Activated T-cell treated with anti-CD3 and anti-CD28 coated beads, Interleukin-2, amount 50 U/mL, for 72 hours (primary cell): Measurements from ENCODE around the gene SH3RF3. TPM values are rescaled to one million over a fixed set of nuclear protein-coding genes. Genes with fewer than 3 reads are reported as not detected.

Source experiments
- ATAC-seq, 2 donors: fragments of 150-1000 bp; cut with Tn5 transposase; replicated peaks in 1 of 2; 2 replicates each; pipeline ENCODE4 v1.10.0; 2021; ENCODE audit warnings: moderate library complexity in 2 of 2, mild to moderate bottlenecking in 1 of 2
- DNase-seq, 2 donors: peaks; one replicate each; pipeline ENCODE4 v3.0.0; 2021 to 2022; ENCODE audit warnings: mixed read lengths in 1 of 2
- H3K27ac Mint-ChIP-seq: one replicate; pipeline ENCODE4 v1.8.0; 2022; ENCODE audit warnings: mild to moderate bottlenecking, moderate library complexity, mixed read lengths
- H3K27me3 Mint-ChIP-seq: one replicate; pipeline ENCODE4 v1.8.0; 2022; ENCODE audit warnings: low read depth, mixed read lengths
- H3K36me3 Mint-ChIP-seq, 2 donors: one replicate each; pipeline ENCODE4 v1.8.0; 2022; ENCODE audit warnings: mixed read lengths in 2 of 2, mild to moderate bottlenecking in 1 of 2; ENCODE audit not compliant: insufficient read depth in 2 of 2
- H3K4me1 Mint-ChIP-seq: one replicate; pipeline ENCODE4 v1.8.0; 2022; ENCODE audit warnings: low read depth, mixed read lengths
- H3K4me3 Mint-ChIP-seq, 2 donors: one replicate each; pipeline ENCODE4 v1.8.0; 2022; ENCODE audit warnings: mild to moderate bottlenecking in 2 of 2, mixed read lengths in 2 of 2, moderate library complexity in 2 of 2
- H3K9me3 Mint-ChIP-seq, 2 donors: one replicate each; pipeline ENCODE4 v1.8.0; 2022; ENCODE audit warnings: mixed read lengths in 2 of 2
- total RNA-seq, 2 donors: library from RNA; stranded (reverse); gene quantifications; one replicate each; pipeline ENCODE4 v1.2.3, GENCODE V29; 2022

The SH3RF3 gene
- total RNA-seq, 2 donors from 2014 or later: 1.0 to 1.2 TPM

- no peak overlapping the region for H3K27ac Mint-ChIP-seq
- DNase-seq (no peak), ATAC-seq (no peak)
Measured at GRCh38 chr2:109210431-109211200, 81.6 kb downstream of the SH3RF3 start.

GRCh38 chr2:109211315-109211714, 82.3 kb downstream of the SH3RF3 start:
- H3K4me3 Mint-ChIP-seq: no peak overlapping the region
- peaks cover 53% of the 10 kb centered on the region for H3K4me1 Mint-ChIP-seq
- H3K9me3 Mint-ChIP-seq: no peaks in the 10 kb centered on the region
- no peak for DNase-seq
- H3K36me3 Mint-ChIP-seq: no peaks in the 10 kb centered on the region
- H3K27me3 Mint-ChIP-seq: peaks cover 94% of the 10 kb centered on the region
- no peak for ATAC-seq
- H3K27ac Mint-ChIP-seq: no peak overlapping the region

More at GRCh38 chr2:109210431-109211200, 81.6 kb downstream of the SH3RF3 start:
- H3K36me3 Mint-ChIP-seq: no peaks in the 10 kb centered on the region
- H3K4me3 Mint-ChIP-seq: no peak overlapping the region
- H3K4me1 Mint-ChIP-seq: peaks cover 46% of the 10 kb centered on the region
- no peaks in the 10 kb centered on the region for H3K9me3 Mint-ChIP-seq
- H3K27me3 Mint-ChIP-seq: peaks cover 87% of the 10 kb centered on the region

DNA sequence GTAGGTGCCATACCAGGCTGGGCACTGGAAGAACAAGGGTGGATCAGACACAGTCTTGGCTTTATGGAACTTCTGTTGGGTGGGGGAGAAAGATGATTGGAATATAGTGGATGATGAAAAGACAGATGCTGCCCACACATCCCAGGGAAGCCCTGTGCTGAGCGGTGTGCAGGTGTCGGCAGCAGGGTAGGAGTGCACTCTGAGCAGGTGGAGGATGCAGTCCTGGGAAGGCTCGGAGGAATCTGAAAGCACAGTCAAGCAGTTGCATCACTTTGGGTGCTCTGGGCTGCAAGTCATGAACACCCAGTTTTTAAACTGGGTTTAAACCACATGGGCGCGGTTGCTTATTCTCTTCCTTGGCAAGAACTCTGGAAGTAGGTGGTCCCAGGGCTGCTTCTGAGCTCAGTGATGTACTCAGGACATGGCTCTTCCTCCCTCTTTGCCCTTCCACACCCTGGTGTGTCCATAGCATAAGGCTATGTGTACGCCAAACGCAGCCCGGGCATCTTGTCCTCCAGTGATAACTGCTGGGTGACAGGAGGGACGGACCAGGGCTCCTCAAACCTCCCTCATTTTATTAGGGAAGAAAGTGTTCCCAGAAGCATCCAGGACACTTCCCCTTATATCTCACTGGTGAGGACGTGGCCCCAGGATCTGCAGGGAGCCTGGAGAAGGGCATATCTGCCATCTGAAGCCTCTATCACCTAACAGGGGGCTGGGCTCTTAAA, 84.0 kb downstream of the SH3RF3 start:
- no peak for ATAC-seq
- peaks cover 0 to 4% of the 10 kb centered on the region in 2 donors for H3K36me3 Mint-ChIP-seq
- DNase-seq: no peak
- H3K27ac Mint-ChIP-seq: no peak overlapping the region
- peak overlapping the region; percentile 78 to 87 for H3K4me3 Mint-ChIP-seq
- H3K4me1 Mint-ChIP-seq: peaks cover 70% of the 10 kb centered on the region
- no peaks in the 10 kb centered on the region for H3K9me3 Mint-ChIP-seq
- peaks cover 98% of the 10 kb centered on the region for H3K27me3 Mint-ChIP-seq

DNA sequence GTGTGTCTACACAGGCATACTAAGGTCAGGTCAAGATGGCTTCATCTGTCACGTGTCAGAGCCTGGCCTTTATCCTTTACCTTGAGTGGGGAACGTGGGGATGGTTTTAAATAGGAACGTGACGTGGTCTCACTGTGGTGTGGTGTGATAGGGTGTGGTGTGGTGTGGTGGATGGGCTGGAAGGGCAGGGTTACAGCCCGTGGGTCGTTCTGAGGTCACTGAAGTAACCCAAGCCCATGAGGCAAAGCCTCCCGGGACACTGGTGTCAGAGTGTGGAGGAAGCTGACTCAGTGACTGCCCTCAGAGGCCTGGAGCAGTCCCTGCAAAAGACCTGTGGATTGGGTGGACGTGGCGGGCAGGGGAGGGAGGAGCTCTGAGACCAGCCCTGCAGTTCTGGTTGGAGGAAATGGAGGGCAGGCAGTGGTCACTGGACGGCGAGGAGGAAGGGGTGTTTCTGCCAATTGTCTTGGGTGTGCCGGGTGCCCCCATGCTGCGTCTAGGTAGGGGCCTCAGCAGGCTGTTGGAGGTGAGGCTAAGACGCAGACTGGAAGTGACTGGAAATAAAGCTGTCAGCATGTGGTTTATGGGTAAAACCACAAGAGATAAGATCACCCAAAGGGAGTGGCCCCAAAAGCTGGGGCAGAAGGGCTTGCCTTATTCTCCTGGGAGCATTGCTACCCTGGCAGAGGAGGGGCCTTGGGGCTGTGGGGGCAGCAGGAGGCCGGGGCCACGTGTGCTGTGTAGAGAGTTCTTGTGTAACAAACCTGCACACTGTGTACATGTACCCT, 84.8 kb downstream of the SH3RF3 start:
- Mint-ChIP-seq H3K4me1 (peaks cover 79% of the 10 kb centered on the region), H3K4me3 (peak overlapping the region; percentile 78 to 87), H3K36me3 (peaks cover 0 to 4% of the 10 kb centered on the region in 2 donors), H3K9me3 (no peaks in the 10 kb centered on the region), H3K27me3 (peaks cover 97% of the 10 kb centered on the region), H3K27ac (peak overlapping the region; percentile 58)
- ATAC-seq (peak; percentile 80 to 83), DNase-seq (peak; percentile 76)

GRCh38 chr2:109214651-109215371, 85.8 kb downstream of the SH3RF3 start:
- DNase-seq (peak; percentile 21 to 36), ATAC-seq (peak; percentile 21 to 29)
- Mint-ChIP-seq H3K27ac (peak overlapping the region; percentile 58), H3K4me1 (peaks cover 81% of the 10 kb centered on the region), H3K4me3 (peak overlapping the region; percentile 78 to 87), H3K27me3 (peaks cover 99% of the 10 kb centered on the region), H3K36me3 (peaks cover 0 to 4% of the 10 kb centered on the region in 2 donors), H3K9me3 (no peaks in the 10 kb centered on the region)

DNA sequence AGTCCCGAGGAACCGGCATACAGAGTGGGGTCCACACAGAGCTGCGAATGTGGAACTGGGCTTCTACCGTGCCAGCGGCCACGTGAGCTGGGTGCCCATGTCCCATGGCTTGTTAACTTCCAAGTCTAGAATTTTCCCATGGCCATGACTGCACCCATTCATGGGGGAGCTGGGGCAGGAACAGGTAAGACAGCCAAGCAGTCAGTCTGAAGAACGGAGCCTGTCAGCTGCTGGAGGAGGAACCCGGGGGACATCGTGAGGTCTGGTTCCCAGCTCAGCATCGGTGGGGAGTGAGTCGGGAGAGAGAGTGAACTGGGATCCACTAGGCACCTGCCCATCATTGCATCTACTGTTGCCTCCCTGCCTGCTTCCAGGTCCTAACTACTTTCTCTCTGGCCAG, 86.9 kb downstream of the SH3RF3 start:
- Mint-ChIP-seq H3K36me3 (peaks cover 0 to 4% of the 10 kb centered on the region in 2 donors), H3K27ac (no peak overlapping the region), H3K27me3 (peaks cover 91% of the 10 kb centered on the region), H3K4me3 (peak overlapping the region in 1 of 2 donors; percentile 87), H3K9me3 (no peaks in the 10 kb centered on the region), H3K4me1 (peaks cover 70% of the 10 kb centered on the region)
- ATAC-seq: no peak
- no peak for DNase-seq

GRCh38 chr2:109216332-109216731, 87.3 kb downstream of the SH3RF3 start:
- peaks cover 86% of the 10 kb centered on the region for H3K27me3 Mint-ChIP-seq
- H3K4me3 Mint-ChIP-seq: no peak overlapping the region
- DNase-seq (no peak), ATAC-seq (no peak)
- H3K9me3 Mint-ChIP-seq: no peaks in the 10 kb centered on the region
- peaks cover 0 to 4% of the 10 kb centered on the region in 2 donors for H3K36me3 Mint-ChIP-seq
- no peak overlapping the region for H3K27ac Mint-ChIP-seq
- peaks cover 66% of the 10 kb centered on the region for H3K4me1 Mint-ChIP-seq

DNA sequence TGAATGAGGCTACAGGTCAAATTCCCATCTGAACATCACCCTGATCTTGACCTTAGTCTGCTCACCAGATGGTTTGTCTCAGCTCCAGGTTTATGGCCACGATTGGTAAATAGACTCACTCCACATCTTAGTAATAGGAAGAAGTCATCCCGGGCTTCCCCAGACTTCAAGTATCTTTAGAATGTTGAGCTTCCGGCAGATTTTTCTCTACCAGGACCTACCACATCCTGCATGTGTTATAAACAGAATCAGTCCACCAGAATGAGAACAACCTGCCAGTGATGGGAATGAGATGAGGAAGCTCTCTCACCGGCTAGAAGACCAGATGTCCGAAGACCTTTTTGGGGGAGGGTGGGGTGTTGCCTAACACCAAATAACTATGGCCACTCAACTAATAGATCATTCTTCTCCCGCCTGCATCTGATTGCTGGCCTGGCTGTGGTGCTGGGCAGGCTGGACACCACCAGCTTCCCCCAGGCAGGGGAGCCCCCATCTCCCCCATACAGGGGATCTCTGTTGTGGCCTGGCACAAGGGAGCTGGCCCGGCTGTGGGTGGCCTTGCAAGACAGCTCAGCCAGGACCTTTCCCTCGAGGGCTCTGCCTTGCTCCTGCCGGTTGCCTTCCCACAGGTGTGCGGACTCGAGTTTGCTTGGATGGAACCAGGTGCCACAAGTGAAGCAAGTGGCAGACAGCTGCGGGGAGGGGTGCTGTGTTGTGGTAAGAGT, 88.5 kb downstream of the SH3RF3 start:
- DNase-seq: peak; percentile 20 to 25
- Mint-ChIP-seq H3K36me3 (peaks cover 0 to 4% of the 10 kb centered on the region in 2 donors), H3K9me3 (no peaks in the 10 kb centered on the region), H3K4me1 (peaks cover 66% of the 10 kb centered on the region), H3K4me3 (peak overlapping the region; percentile 64 to 70), H3K27me3 (peaks cover 74% of the 10 kb centered on the region), H3K27ac (peak overlapping the region; percentile 45)
- ATAC-seq: peak in 1 of 2 donors; percentile 8

- peaks cover 0 to 4% of the 10 kb centered on the region in 2 donors for H3K36me3 Mint-ChIP-seq
- ATAC-seq: no peak
- peak overlapping the region; percentile 27 for H3K27ac Mint-ChIP-seq
- peaks cover 67% of the 10 kb centered on the region for H3K27me3 Mint-ChIP-seq
- H3K9me3 Mint-ChIP-seq: no peaks in the 10 kb centered on the region
- H3K4me1 Mint-ChIP-seq: peaks cover 58% of the 10 kb centered on the region
- DNase-seq: no peak
- H3K4me3 Mint-ChIP-seq: peak overlapping the region; percentile 21 to 70
Measured at GRCh38 chr2:109218087-109218791, 89.2 kb downstream of the SH3RF3 start.

- no peak for DNase-seq
- peak overlapping the region; percentile 27 for H3K27ac Mint-ChIP-seq
- H3K9me3 Mint-ChIP-seq: no peaks in the 10 kb centered on the region
- H3K4me3 Mint-ChIP-seq: no peak overlapping the region
- H3K27me3 Mint-ChIP-seq: peaks cover 62% of the 10 kb centered on the region
- H3K4me1 Mint-ChIP-seq: peaks cover 53% of the 10 kb centered on the region
- H3K36me3 Mint-ChIP-seq: peaks cover 0 to 4% of the 10 kb centered on the region in 2 donors
- ATAC-seq: no peak
Measured at GRCh38 chr2:109218792-109219126, 89.8 kb downstream of the SH3RF3 start.

- DNase-seq (no peak), ATAC-seq (no peak)
- H3K4me1 Mint-ChIP-seq: peaks cover 32% of the 10 kb centered on the region
- peaks cover 0 to 4% of the 10 kb centered on the region in 2 donors for H3K36me3 Mint-ChIP-seq
- H3K9me3 Mint-ChIP-seq: no peaks in the 10 kb centered on the region
- H3K4me3 Mint-ChIP-seq: no peak overlapping the region
- peaks cover 41% of the 10 kb centered on the region for H3K27me3 Mint-ChIP-seq
- H3K27ac Mint-ChIP-seq: no peak overlapping the region
Measured at GRCh38 chr2:109220860-109221259, 91.9 kb downstream of the SH3RF3 start.
